Adrenal gland (tissue), 12 donors: ENCODE data around the gene C5orf15. TPM values are rescaled to one million over a fixed set of nuclear protein-coding genes. Genes with fewer than 3 reads are reported as not detected.

Experiments used
- DNase-seq, 7 donors: peaks; one replicate each; pipeline ENCODE4 v3.0.0-alpha.2; 2019 to 2020
- H3K27ac ChIP-seq, 5 donors: fragments of 200-600 bp; sonication (generic) in 4 of 5; 1 replicate in 3 of 5; 2 replicates in 2 of 5; pipeline versions ENCODE4 v1.5.1 to v1.8.0; 2016 to 2020; ENCODE audit warnings: mild to moderate bottlenecking in 1 of 5
- H3K27me3 ChIP-seq: fragments of 200-600 bp; 2 replicates; pipeline ENCODE4 v1.8.0; 2021
- H3K36me3 ChIP-seq, 2 donors: fragments of 200-600 bp; replicated peaks in 1 of 2; 1 replicate in 1 of 2; 2 replicates in 1 of 2; pipeline versions ENCODE4 v1.5.1 to v1.8.0; 2018 to 2022
- H3K4me1 ChIP-seq, 2 donors: fragments of 200-600 bp; replicated peaks in 1 of 2; 1 replicate in 1 of 2; 2 replicates in 1 of 2; pipeline versions ENCODE4 v1.5.1 to v1.8.0; 2018 to 2021
- H3K4me3 ChIP-seq, 4 donors: fragments of 200-600 bp; sonication (generic) in 3 of 4; one replicate each; pipeline ENCODE4 v1.5.1; 2016 to 2018
- H3K9me3 ChIP-seq, 3 donors: fragments of 200-600 bp; sonication (generic) in 1 of 3; replicated peaks in 1 of 3; 1 replicate in 2 of 3; 2 replicates in 1 of 3; pipeline versions ENCODE4 v1.5.1 to v1.8.0; 2016 to 2021
- CTCF ChIP-seq, 6 experiments: fragments of 450-650 bp in 4 of 6; fragments of 200-600 bp in 2 of 6; sonication (generic) in 1 of 6; IDR thresholded peaks; 1 replicate in 5 of 6; 2 replicates in 1 of 6; pipeline versions ENCODE4 v1.5.1 to v1.8.0; 2016 to 2021; ENCODE audit warnings: antibody characterized with exemption in 6 of 6, mild to moderate bottlenecking in 2 of 6, moderate library complexity in 1 of 6
- POLR2A ChIP-seq, 2 donors: fragments of 450-650 bp; IDR thresholded peaks; one replicate each; pipeline ENCODE4 v1.6.1; 2017; ENCODE audit warnings: antibody characterized with exemption in 2 of 2, mild to moderate bottlenecking in 2 of 2, moderate library complexity in 1 of 2
- WGBS, 4 donors: extraction: QIAGEN DNeasy Blood & Tissue Kit in 2 of 4; methylation state at CpG; one replicate each; pipeline versions ENCODE4 v1.1.5 to v1.1.7; 2013 to 2017; 5-methylcytosine and 5-hydroxymethylcytosine counted together
- intact Hi-C, 2 donors: fragments of 100-400 bp; cut with DNase I; formaldehyde crosslinking; loops; one replicate each; pipeline versions ENCODE4 v1.14.1 to v1.15.0; 2022 to 2023
- polyA plus RNA-seq, 3 donors: library from polyadenylated mRNA; stranded (reverse); fragments of 200-250 nt in 2 of 3; fragments of 350-450 nt in 1 of 3; fragmentation: Illumina TruSeq in 1 of 3; extraction: RNeasy Lipid Tissue Mini Kit (QIAGEN cat#74804) in 1 of 3; gene quantifications; one replicate each; pipeline ENCODE4 v1.2.3, GENCODE V29; 2013 to 2014
- total RNA-seq, 9 donors: library from RNA; depleted of rRNA in 4 of 9; stranded (reverse); fragments of >200 nt in 4 of 9; fragments of 120-200 nt in 1 of 9; fragmentation: NEBNext Ultra II Directional in 1 of 9; extraction: Animal tissue kit (Norgen Biotek cat#: 25700) in 1 of 9; gene quantifications; one replicate each; pipeline versions ENCODE4 v1.1.0 to v1.2.4, GENCODE V29; 2013 to 2023
- donor health status: healthy with polysubstance abuse.
- donor health status: Bipolar disorder and iron deficiency.
- donor health status: DM: yes; HTN: yes; CAD: no.
- donor health status: DM: no; HTN: no; CAD: no.
- donor health status: DM: no; HTN: no; CAD: no.
- donor health status: DM: yes; HTN: yes; CAD: no.

Gene C5orf15
- total and polyA plus RNA-seq, 12 donors: 16.7 to 90.1 (median 53.7) TPM

- DNase-seq: peak in 1 of 7 donors; percentile 44
- peaks cover 0 to 11% of the 10 kb centered on the region in 2 donors for H3K36me3 ChIP-seq
- peak overlapping the region in 1 of 4 donors; percentile 72 for H3K4me3 ChIP-seq
- peaks cover 14 to 30% of the 10 kb centered on the region in 2 donors for H3K4me1 ChIP-seq
- TF ChIP-seq POLR2A (IDR thresholded peaks at IDR 0.05) (no peak), CTCF (IDR thresholded peaks at IDR 0.05) (no peak)
- peak overlapping the region in 2 of 5 donors; percentile 24 to 95 for H3K27ac ChIP-seq
- 68 to 74% (median 71%) methylated on average over 5 of the region's 5 CpGs for WGBS, 4 donors
- no peaks in the 10 kb centered on the region for H3K27me3 ChIP-seq
- intact Hi-C loops: no loop called here
- H3K9me3 ChIP-seq: no peaks in the 10 kb centered on the region
Measured at GRCh38 chr5:133967124-133967523, 1.3 kb downstream of the C5orf15 start.

- no peak overlapping the region for H3K27ac ChIP-seq
- peaks cover 0 to 2% of the 10 kb centered on the region in 2 donors for H3K36me3 ChIP-seq
- no peak overlapping the region for H3K4me3 ChIP-seq
- H3K27me3 ChIP-seq: no peaks in the 10 kb centered on the region
- 94 to 98% (median 96%) methylated on average over 10 of the region's 10 CpGs for WGBS, 4 donors
- intact Hi-C loops: no loop called here
- no peaks in the 10 kb centered on the region for H3K9me3 ChIP-seq
- TF ChIP-seq POLR2A (IDR thresholded peaks at IDR 0.05): no peak
- TF ChIP-seq CTCF (IDR thresholded peaks at IDR 0.05): no peak
- DNase-seq: peak in 1 of 7 donors; percentile 8
- peaks cover 17 to 30% of the 10 kb centered on the region in 2 donors for H3K4me1 ChIP-seq
Measured at GRCh38 chr5:133966090-133966489, 2.3 kb downstream of the C5orf15 start.

GRCh38 chr5:133963493-133964128 is 4.8 kb downstream of the C5orf15 start:
- WGBS, 4 donors: 98 to 100% (median 98%) methylated on average over 2 of the region's 2 CpGs

More at GRCh38 chr5:133963493-133964128, 4.8 kb downstream of the C5orf15 start:
- H3K4me1 ChIP-seq: peaks cover 9 to 23% of the 10 kb centered on the region in 2 donors
- DNase-seq: no peak
- H3K27ac ChIP-seq: no peak overlapping the region
- H3K27me3 ChIP-seq: no peaks in the 10 kb centered on the region
- TF ChIP-seq POLR2A (IDR thresholded peaks at IDR 0.05) (no peak), CTCF (IDR thresholded peaks at IDR 0.05) (no peak)
- no peaks in the 10 kb centered on the region for H3K9me3 ChIP-seq
- no peak overlapping the region for H3K4me3 ChIP-seq
- peaks cover 0 to 5% of the 10 kb centered on the region in 2 donors for H3K36me3 ChIP-seq
- intact Hi-C loops: no loop called here
